Coronary artery (tissue), 2 donors: ENCODE data around the gene OPCML.

Experiments used
- DNase-seq: peaks from one replicate; pipeline ENCODE4 v3.0.0-alpha.2; 2017; ENCODE audit warnings: low spot score
- H3K27ac ChIP-seq, 2 donors: fragments of 200-600 bp; sonication (generic); one replicate each; pipeline ENCODE4 v1.5.1; 2016 to 2019
- H3K4me3 ChIP-seq: fragments of 200-600 bp; sonication (generic); 2 replicates; pipeline ENCODE4 v1.5.1; 2016; ENCODE audit warnings: mild to moderate bottlenecking, moderate library complexity
- TF ChIP-seq, protein P1 (sequence below): fragments of 200-600 bp; sonication (generic); IDR thresholded peaks from one replicate; pipeline ENCODE4 v1.5.1; 2019; ENCODE audit warnings: antibody characterized with exemption

OPCML gene

DNA sequence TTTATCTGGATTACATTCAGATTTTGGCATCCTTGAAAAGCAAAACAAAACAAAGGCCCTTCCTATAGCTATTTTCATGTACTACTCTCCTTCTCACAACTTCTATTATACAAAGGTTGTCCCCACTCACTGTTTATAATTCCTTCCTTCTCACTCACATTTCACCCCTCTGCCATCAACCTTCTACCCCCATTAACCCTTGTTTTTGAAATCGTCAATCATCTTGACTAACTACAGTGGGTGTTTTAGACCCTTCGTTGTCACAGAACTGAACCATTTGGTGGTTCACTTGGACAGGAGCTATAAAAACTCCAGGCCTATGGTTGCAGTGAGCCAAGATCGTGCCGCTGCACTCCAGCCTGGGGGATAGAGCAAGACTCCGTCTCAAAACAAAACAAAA lies 639.4 kb downstream of the OPCML start:
- no peak overlapping the region for H3K27ac ChIP-seq
- DNase-seq = no peak
- TF ChIP-seq, protein P1, sequence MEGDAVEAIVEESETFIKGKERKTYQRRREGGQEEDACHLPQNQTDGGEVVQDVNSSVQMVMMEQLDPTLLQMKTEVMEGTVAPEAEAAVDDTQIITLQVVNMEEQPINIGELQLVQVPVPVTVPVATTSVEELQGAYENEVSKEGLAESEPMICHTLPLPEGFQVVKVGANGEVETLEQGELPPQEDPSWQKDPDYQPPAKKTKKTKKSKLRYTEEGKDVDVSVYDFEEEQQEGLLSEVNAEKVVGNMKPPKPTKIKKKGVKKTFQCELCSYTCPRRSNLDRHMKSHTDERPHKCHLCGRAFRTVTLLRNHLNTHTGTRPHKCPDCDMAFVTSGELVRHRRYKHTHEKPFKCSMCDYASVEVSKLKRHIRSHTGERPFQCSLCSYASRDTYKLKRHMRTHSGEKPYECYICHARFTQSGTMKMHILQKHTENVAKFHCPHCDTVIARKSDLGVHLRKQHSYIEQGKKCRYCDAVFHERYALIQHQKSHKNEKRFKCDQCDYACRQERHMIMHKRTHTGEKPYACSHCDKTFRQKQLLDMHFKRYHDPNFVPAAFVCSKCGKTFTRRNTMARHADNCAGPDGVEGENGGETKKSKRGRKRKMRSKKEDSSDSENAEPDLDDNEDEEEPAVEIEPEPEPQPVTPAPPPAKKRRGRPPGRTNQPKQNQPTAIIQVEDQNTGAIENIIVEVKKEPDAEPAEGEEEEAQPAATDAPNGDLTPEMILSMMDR = no peak
- H3K4me3 ChIP-seq = no peak overlapping the region

DNA sequence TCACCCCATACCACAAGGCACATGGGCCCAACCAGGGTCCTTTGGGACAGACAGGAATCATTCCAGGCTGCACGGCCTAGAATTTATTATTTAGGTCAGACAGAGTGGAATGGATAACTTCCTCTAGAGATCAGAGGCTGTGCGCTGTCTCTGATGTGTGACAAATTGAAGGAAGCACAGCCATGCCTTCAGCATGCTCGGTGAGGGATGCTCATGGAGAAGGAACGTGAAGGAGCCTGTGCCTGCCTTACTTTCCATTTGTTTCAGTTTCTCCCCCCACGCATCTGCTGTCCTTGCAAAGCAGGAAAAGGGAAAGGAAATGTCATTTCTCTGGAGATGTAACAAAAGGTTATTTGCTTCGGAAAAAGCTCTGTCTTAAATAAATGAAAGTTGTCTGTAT lies 644.1 kb downstream of the OPCML start:
- no peak overlapping the region for H3K4me3 ChIP-seq
- TF ChIP-seq, protein P1 = no peak
- DNase-seq = no peak
- H3K27ac ChIP-seq = no peak overlapping the region

DNA sequence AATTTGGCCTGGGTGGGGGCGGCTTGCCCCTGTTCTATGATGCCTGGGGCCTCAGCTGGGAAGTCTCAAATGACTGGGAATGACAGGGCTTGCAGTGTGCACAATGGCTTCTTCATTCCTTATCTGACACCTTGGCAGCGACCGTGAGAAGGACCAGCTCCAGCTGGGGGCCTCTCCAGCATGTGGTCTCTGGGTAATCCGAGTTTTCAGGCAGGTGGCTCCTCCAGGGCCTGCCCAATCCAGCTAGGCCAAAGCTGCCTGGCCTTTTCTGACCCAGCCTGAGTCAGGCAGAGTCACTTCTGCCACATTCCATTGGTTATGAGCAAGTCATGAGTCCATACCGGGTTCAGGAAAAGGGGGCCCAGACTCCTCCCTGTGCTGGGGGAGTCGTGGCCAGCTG lies 646.0 kb downstream of the OPCML start:
- TF ChIP-seq, protein P1 = no peak
- Histone ChIP-seq H3K4me3 (no peak overlapping the region), H3K27ac (no peak overlapping the region)
- DNase-seq = no peak

DNA sequence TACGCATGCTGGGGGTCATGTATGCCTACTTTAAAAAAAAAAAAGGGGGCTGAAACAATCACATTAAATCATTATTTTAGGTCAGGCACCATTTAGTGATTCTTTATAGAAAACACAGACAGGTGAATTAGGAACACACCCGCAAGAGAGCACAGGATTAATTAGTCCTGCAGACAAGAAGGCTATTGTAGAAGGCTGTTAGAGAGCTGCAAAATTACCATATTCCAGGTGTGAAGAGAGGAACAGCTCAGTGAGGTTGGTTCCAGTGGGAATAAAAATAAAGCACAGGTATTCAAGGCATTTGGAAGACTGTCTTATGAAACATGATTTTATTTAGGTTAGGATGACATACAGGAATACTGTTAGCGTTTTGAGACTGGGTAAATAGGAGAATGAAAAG lies 649.1 kb downstream of the OPCML start:
- TF ChIP-seq, protein P1 = no peak
- Histone ChIP-seq H3K27ac (no peak overlapping the region), H3K4me3 (no peak overlapping the region)
- DNase-seq = no peak

DNA sequence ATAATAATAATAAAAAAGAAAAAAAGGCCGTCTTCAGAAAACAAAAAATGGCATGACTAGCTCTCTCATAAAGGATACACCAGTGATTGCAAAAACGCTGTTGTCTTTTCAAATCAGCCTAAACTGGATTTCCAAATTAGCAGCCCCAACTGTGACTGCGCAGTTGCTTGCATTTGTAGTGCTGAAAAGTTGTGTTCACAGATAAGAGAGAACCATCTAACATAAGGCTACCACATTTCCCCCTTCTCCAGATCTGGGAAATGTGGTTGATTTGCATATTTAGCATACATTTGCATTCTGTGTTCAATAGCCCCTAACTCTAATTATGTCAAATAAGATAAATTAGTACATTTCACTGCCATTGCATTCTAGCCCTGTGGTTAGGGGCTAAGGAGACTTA lies 650.7 kb downstream of the OPCML start:
- TF ChIP-seq, protein P1 = no peak
- Histone ChIP-seq H3K27ac (no peak overlapping the region), H3K4me3 (no peak overlapping the region)
- no peak for DNase-seq

DNA sequence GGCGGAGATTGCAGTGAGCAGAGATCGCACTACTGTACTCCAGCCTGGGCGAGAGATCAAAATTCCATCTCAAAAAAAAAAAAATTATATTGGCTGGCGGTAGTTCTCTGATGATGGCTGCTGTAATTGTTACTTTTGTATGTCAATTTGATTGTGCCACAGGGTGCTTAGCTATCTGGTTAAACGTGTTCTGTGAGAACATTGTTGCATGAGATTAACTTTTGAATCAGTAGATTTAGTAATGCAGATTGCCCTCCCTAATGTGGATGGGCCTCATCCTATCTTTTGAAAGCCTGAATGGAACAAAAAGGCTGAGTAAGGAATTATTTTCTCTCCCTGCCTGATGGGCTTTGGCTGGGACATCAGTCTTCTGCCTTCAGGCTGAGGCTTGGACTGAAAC lies 654.2 kb downstream of the OPCML start:
- no peak overlapping the region for H3K27ac ChIP-seq
- no peak for DNase-seq
- H3K4me3 ChIP-seq = no peak overlapping the region
- TF ChIP-seq, protein P1 = no peak

DNA sequence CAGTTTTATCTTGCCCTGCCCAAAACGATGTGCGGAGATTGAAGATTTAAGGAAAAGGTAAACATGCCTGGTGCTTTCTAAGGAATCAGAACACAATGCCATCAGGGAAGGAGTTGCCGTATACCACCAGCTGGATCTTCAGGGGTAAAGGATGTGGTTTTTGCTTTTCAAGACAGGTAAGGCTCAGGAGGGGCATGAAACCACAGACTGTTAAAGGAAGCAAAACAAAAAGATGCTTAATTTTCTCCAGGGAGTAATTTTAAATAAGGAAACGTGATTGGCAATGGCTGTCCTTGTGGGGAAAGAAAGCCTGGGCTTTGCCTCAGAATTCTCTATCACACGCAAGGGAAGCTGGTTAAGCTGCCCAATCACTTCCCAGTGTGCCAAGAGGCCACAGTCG lies 655.6 kb downstream of the OPCML start:
- Histone ChIP-seq H3K27ac (no peak overlapping the region), H3K4me3 (no peak overlapping the region)
- TF ChIP-seq, protein P1 = no peak
- no peak for DNase-seq
